GM18519 (cell line): ENCODE measurements around the gene TKTL1.
"Not testable (repeated sequence)": the region's sequence is repeated elsewhere in the genome, so short reads cannot be mapped to it uniquely, and the experiment has no call there.

Source experiments
- ATAC-seq: cut with Tn5 transposase; IDR thresholded peaks from one replicate; pipeline ENCODE4 v1.9.1; 2021; ENCODE audit warnings: mild to moderate bottlenecking, moderate library complexity; ENCODE audit not compliant: unreplicated experiment, low FRiP score

The TKTL1 gene

DNA sequence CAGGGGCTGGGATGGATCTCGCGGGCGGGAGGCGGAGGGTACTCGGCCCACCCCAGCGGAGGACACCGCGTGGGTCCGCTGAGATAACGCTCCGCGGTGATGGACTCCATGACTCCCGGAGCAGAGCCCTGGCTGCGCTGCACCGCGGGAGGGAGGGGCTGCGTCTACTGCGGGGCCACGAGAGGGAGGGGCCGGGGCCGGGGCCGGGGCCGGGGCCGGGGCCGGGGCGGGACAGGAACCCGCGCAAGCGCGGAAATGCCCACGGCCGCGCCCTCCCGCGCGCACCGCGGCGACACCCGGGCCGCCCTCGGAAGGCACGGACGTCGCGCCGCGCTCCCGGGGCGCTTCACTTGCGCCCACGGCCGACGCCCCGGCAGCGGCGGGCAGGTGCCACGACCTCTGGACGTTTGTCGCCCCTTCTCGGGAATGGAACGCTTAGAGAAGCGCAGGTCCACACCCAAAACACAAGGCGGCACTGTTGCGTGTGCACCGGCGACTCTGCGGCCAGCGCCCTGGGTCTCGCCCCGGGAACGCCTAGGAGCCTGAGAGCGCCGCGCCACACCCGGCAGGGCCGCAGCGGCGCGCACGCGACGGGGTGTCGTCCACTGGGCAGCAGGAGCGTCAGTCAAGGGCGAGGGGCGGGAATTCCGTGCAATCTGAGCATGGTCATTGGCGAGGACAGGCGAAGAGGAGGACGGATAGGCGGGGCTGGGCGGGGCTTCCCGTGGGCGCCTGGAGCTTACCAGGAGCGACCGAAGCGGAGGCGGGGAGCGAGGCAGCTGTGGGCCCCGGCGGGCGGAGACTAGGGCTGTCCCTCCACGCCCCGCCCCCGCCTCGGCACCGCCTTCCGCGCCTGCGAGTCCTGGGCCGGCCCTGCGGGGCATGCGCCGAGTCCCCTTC, 46.1 kb downstream of the TKTL1 start:
- peak; percentile 53 for ATAC-seq

DNA sequence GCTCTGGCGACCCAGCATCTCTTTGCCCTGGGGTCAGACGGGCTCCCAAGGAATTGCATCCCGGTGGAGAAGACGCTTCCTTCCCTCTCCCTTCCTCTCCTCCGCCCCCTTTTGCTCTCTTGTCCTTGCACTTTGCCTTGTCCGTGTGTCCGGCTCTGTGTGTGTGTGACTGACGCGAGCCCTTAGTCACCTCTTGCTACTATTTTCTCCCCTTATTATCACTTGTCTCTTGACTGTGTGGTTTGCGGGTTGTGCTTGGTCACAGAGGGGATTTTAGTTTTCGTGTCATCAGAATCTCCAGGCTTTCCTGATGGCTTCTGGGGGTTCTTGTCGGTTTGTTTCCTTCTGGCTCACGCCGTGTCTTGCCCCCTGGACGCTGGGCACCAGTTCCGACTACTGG, 47.5 kb downstream of the TKTL1 start:
- ATAC-seq, result not testable (repeated sequence)

DNA sequence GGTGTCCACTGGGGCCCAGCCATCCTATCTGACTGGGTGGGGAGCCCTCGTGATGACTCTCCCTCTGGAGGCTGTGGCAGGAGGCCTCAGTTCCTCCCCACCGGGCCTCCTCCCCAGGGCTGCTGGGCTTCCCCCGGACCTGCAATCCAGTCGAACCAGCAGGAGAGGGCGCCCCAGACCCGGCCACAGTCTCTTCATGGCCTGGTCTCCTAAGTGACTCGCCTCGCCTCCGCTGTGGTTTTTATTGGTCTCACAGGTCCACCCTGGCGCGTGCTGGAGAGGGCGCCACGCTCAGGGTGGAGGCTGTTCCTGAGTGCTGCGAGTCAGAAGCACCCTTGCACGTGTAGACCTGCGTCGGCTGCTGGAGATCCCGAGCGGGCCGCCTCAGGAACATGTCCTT, 48.0 kb downstream of the TKTL1 start:
- ATAC-seq, result not testable (repeated sequence)

DNA sequence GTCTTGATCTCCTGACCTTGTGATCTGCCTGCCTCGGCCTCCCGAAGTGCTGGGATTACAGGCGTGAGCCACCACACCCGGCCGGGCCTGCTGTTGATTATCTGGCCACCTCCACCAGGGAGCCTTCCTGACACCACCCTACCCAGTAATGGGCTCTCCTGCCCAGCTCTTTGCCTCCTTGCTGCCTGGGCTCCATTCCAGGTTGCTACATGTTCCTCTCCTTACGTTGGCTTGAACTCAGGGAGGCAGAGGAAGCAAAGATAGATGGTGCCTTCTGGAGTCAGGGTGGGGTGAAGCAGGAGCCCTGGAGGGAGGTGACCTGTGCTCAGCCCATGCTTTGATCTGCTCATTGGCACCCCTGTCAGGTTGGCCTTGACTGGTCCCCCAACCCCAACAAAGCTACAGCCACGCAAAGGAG, 52.5 kb downstream of the TKTL1 start:
- no peak for ATAC-seq

DNA sequence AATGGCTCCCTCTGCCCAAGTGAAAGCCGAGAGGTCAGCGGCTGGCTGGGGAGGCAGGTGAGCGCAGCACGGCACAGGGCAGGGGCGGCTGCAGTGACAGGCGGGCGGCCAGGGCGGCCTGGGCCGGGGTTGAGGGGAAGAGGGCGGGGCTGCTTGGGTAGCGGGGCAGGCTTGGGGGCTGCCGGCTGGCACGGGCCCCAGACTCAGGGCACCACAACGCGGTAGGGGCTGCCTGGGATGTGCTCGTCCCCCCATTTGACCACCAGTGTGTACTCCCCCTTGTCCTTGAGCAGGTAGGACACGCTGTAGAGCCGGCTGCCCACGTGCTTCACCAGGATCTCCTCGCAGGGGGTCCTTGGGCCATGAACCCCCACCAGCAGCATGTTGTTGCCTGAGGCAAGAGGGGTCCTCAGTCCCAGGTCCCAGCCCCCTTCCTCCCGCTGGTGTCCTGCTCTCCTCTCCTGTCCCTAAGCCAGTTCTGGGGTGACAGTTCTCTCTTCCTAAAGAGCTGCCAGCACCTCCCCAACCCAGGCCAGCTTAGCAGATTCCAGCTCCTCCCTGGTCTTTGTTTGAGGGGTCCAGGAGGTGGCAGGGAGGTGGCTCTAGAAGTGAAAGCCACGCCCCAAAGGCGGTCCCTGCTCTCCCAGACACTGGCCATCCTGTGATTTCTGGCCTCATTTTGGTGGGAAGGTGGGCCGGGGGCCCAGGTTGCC, 53.2 kb downstream of the TKTL1 start:
- no peak for ATAC-seq

DNA sequence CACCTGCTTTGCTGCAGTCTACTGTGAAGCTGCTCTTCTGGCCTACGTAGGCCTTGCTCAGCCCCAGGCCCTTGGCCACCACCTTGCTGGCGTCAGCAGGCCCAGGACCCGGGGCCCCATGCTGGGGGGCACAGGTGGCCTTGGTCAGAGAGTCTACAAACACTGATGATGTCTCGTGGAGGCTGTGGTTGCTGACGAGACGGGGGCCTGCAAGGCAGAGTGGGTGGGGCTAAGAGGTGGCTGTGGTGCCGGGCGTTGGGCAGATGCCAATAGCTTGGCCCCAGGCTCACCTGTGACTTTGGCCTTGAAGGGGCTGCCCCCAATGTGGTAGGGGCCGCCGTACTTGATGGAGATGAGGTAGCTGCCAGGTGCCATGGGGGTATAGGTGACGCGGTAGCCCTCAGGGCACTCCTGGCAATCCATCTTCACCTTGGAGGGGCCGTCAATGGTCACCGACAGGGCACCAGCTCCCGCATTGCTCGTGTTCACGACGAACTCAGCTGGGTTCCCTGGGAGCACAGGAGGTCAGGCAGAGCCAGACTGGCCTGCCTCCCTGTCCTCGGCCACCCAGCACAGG, 53.9 kb downstream of the TKTL1 start:
- no peak for ATAC-seq

DNA sequence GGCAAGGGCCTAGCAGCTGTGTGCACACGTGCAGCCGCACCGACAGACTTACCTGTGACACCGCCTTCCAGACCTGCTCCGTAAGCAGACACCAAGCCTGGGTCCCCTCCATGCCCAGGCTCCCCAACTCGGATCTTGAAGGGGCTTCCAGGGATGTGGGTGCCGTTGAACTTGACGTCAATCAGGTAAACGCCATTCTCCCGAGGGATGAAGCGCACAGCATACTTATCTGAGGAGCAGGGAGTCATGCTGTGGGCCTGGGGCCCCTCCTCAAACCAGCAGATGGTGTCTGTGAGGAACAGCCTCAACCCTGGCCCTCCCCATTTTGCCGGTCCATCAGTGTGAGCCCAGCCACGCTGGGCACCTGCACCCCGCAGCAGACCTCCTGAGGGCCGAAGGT, 54.4 kb downstream of the TKTL1 start:
- ATAC-seq, result no peak

DNA sequence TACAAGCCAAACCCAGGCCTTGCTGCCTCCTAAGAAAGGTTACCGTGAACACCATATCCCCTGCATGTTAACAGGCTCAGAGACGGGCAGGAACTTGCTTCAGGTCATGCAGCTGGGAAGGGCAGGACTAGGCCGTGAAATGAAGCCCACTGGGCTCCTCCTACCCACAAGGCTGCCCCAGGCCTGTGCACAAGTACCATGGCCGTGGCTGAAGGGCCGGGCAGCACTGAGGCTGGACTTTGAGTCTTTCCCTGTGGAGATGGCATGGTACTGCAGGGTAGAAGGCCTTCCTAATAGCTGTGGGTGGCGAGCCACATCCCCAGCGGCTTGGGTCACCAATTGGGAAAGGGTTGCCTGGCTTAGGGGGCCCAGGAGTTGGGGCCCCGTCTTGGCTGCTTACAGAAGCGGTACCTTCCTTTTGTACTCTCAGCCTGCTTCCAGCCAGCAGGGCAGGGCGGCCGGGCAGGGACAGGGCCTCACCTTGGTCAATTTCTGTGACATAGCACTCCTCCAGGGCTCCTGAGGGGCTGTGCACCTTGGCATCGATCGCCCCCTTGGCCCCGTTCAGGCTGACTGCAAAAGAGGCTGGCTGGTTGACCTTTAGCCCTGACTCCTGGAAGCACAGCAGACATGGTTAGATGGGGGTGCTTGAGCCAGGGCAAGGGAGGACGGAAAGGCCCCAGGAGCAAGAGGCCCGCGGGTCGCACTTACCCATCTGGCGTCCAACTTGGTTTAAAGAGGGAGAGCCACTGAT, 55.0 kb downstream of the TKTL1 start:
- no peak for ATAC-seq

DNA sequence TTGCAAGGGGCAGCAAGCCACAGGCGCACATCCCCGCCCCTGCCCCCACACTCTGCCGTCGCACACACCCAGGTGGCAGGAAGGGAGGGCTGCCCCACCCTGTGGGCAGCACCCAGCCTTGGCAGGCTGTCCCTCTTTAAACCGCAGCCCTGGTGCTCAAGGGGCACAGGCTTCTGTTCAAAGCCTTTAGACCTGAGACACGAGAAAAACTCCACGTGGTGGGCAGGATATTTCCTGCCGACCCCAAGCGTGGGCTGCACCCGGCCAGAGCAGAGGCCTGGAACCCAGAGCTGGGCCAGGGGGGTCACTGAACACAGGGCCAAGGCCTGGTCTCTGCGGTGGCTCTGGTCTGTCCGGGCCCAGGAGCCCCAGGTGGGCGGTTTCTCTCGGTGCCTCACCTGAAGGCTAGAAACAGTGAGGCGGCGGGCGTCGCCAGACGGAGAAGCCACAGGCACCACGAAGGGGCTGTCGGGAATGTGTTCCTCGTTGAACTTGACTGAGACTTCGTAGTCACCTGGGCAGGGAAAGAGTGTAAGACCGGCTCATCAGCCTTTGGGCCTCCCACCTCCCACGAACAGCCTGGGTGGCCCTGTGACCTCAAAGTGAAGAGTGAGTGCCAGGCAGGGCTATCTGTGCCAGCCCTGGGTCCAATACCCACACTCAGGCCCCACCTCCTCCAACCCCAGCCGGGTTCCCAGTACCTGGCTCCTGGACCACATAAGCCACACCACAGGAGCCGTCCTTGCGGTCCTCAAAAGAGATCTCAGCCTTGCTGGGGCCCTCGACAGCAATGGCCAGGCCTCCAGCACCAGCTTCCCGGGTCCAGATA, 55.8 kb downstream of the TKTL1 start:
- no peak for ATAC-seq

DNA sequence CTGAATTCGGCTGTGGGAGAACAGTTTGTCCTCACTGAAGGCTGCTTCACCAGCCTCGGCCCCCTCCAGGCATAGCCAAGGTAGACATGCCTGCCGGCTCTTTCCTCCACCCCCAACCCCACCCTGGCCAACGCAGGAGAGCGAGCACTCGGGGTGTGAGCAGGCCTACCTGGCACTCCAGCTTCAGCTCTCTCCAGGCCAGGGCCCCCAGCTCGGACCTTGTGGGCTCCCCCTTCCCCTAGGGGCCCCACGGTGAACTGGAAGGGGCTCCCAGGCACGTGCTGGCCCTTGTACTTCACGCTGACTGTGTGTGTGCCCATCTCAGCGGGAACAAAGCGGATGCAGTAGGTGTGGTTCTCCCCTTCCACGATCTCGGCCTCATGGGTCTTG, 56.4 kb downstream of the TKTL1 start:
- ATAC-seq, result no peak

DNA sequence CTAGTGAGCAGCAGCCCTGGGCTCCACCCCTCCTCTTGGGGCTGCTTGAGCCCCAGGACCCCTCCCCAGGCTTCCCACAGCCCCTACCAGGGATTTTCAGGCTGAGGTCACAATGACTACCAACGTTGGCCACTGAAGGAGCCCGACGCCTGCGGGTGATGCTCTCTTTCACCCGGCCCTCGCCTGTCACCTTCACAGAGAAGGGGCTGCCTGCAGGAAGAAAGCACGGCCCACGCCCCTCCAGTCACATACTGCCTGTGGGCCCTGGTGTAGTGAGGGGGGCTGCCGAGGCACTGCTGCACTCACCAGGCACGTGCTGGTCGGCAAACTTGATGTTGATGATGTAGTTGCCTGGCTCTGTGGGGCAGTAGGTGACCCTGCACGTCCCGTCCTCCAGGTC, 56.9 kb downstream of the TKTL1 start:
- no peak for ATAC-seq

DNA sequence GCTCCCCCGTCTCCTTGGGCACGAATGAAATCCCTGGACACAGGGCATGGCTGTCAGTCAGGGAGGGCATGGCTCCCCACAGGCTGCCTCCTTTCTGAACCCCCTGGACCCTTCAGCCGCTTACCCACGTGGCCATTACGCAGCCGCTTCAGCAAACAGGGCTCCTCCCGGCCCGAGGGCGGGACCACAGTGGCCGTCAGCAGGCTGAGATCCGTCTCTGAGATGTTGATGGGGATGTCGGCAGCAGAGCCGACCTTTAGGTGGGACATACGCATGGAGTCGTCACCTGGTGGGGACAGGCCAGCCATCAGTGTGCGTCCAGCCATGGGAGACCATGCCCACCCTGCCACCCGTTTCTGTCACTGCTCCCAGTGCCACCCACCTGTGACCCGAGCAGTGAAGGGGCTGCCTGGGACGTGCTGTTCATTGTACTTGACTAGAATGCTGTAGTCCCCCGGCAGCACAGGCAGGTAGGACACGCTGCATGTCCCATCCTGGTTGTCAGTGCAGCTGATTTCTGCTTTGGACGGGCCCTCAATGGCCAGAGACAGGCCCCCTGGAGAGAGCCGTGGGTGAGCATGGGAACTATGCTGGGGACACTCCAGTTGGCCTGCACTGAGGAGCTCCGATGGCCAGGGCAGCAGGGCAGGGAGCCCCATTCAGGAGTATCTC, 57.7 kb downstream of the TKTL1 start:
- ATAC-seq, result no peak

DNA sequence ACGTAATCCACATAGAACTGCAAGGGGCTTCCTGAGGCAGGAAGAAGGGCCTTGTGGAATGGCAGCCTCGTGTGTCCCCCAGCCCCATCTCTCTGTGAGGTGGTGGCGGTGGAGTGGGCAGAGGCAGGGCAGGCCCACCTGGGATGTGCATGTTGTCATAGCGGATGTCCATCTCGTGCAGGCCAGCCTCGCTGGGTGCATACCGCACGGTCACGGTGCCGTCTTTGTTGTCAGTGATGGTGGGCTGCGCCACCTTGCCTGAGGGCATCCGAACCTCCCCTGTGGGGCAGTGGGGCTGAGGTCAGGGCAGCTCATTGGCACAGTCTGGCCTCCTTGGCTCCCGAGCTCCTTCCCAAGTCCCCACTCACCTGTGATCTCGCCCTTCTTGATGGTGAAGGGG, 58.4 kb downstream of the TKTL1 start:
- no peak for ATAC-seq

DNA sequence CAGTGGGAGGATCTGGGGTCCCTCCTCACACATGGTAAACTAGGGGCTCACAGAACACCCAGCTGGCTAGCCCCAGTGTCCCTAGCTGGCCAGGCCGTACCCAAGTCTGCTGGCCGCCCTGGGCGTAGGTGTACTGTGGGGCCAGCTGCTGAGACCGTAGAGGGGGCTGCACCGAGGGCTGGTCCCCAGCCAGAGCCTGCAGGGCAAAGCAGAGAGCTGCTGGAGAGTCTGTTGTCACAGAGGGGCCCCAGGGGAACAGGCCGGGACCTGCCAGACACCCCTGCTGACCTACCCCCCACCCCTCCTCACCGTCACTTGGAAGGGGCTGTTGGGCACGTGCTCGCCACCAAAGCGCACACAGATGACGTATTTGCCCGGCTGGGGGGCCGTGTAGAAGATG, 58.9 kb downstream of the TKTL1 start:
- ATAC-seq, result no peak

DNA sequence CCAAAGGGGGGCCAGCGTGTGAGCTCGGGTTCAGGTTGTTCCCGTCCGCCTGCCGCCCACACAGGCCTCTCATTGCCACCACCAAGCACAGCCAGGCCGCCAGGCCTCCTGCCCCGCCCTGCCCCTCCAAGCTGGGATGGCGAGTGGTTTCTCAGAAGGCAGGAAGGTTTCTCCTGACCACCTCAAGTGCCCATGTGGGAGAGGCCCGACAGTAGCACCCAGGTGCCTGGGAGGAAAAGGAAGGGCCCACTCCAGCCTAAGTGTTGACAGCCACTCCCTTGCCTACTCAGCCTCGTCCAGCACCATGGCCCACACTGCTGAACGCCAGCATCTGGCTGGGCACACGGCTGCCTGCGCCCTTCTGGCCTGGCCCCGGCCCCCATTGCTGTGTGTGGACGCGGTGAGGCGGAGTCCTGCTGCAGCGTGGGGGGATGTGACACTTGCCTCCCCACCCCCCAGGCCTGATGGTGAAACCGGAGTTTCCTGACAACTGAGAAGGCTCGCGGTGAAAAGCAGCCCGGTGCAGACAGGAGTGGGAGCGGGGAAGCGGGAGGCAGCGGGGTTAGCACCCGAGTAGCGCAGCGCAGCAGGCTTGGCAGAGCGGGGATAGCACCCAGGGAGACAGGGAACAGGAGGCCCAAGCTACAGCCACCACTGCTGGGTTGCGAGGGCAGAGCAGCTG, 59.6 kb downstream of the TKTL1 start:
- no peak for ATAC-seq

DNA sequence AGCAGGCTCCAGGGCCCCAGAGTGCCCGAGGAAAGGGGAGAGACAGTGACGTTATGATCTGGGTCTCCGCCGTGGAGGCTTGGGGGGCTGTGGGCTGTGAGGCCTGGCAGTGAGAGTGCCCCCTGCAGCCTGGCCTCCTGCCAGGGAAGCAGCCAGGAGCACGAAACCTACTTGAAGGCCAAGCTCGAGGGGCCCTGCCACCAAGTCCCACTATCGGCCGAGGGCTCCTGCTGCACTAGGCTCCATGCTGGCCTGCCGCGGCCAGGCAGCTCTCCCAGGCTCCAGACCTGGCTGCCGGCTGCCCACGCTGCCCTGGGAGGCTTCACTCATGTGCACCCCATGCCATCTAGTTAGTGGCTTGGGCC, 60.2 kb downstream of the TKTL1 start:
- no peak for ATAC-seq

DNA sequence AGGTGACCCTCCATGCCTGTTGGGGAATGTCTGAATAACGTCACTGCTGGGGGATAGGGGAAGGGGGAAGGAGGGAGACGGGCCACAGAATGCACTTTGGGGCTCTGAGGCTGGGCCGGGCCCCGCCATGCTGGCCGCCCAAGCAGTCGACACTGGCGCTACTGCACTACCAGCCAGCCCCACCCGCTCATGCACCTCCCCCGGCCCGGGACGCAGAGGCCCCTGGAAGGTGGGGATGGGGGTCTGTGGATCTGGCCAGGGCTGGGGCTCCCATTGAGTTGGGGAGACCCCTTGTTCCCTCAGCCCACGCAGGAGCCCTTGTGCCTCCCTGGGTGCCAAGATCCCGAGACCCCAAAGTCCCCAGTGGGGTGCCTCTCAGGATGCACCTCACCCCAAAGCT, 61.0 kb downstream of the TKTL1 start:
- no peak for ATAC-seq

DNA sequence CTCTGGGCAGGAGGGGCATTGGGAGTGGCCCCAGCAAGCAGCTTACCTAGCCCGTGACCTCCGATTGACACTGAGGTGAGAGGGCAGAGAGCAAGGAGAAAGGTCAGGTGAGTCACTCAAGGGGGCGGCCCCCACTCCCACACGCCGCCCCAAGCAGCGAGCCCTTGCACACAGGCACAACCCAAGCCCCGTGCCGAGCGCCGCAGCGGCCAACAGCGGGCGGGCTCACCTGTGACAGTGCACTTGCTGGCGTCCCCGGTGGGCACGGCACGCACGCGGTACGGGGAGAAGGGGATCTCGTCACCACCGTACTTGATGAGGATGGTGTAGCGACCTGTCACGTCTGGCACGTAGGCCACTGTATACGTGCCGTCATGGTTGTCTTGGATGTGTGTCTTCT, 61.6 kb downstream of the TKTL1 start:
- ATAC-seq, result no peak

DNA sequence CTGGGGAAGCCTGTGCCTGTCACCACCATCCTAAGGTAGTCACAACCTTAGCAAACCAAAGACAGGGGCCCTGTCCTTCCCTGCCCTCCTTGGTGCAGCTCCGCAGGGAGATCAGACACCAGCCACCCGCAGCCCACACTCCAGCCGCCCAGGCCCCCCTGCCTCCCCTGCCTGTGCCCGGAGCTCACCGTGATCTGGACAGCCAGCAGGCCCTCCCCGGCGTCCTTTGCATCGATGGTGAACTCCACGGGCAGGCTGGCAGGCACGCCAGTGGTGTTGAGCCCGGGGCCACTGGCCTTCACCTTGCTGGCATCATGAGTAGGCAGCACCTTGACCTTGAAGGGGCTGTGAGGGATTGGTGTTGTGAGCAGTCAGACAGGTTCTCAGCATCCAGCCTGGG, 62.4 kb downstream of the TKTL1 start:
- no peak for ATAC-seq
